Lung (tissue), 12 donors: Measurements from ENCODE around the gene ASPDH. TPM values are rescaled to one million over a fixed set of nuclear protein-coding genes. Genes with fewer than 3 reads are reported as not detected.

Experiments
- ATAC-seq: fragments of 200-7000 bp; cut with Tn5 transposase; one replicate; pipeline ENCODE4 v1.9.1; 2020; ENCODE audit warnings: moderate number of reproducible peaks; ENCODE audit not compliant: insufficient read depth, low FRiP score
- DNase-seq, 3 donors: peaks; one replicate each; pipeline ENCODE4 v3.0.0-alpha.2; 2013 to 2017
- H3K27ac ChIP-seq, 2 donors: one replicate each; pipeline ENCODE4 v1.5.1; 2013; ENCODE audit warnings: mild to moderate bottlenecking in 2 of 2, moderate library complexity in 2 of 2, control low read depth in 1 of 2, inconsistent platforms in 1 of 2, low read depth in 1 of 2, low read length in 1 of 2
- H3K27me3 ChIP-seq, 3 donors: one replicate each; pipeline ENCODE4 v1.5.1; 2013; ENCODE audit warnings: low read length in 2 of 3; ENCODE audit not compliant: control insufficient read depth in 3 of 3, insufficient read depth in 3 of 3
- H3K36me3 ChIP-seq, 4 donors: one replicate each; pipeline ENCODE4 v1.5.1; 2013; ENCODE audit warnings: low read length in 4 of 4, mild to moderate bottlenecking in 1 of 4, moderate library complexity in 1 of 4; ENCODE audit not compliant: control insufficient read depth in 4 of 4, insufficient read depth in 4 of 4
- H3K4me1 ChIP-seq, 5 donors: one replicate each; pipeline ENCODE4 v1.5.1; 2013; ENCODE audit warnings: low read length in 5 of 5, mild to moderate bottlenecking in 2 of 5, moderate library complexity in 1 of 5; ENCODE audit not compliant: control insufficient read depth in 5 of 5, insufficient read depth in 5 of 5
- H3K4me3 ChIP-seq: one replicate; pipeline ENCODE4 v1.5.1; 2013; ENCODE audit warnings: mild to moderate bottlenecking, control low read depth, moderate library complexity
- H3K9ac ChIP-seq, 2 donors: one replicate each; pipeline ENCODE4 v1.5.1; 2013; ENCODE audit warnings: low read length in 2 of 2, control low read depth in 1 of 2; ENCODE audit not compliant: insufficient read depth in 1 of 2
- H3K9me3 ChIP-seq, 4 donors: one replicate each; pipeline ENCODE4 v1.5.1; 2013; ENCODE audit warnings: low read length in 3 of 4, mild to moderate bottlenecking in 1 of 4, moderate library complexity in 1 of 4; ENCODE audit not compliant: control insufficient read depth in 4 of 4, insufficient read depth in 3 of 4
- WGBS, 2 donors: extraction: QIAGEN DNeasy Blood & Tissue Kit; methylation state at CpG; one replicate each; pipeline ENCODE4 v1.1.7; 2013; 5-methylcytosine and 5-hydroxymethylcytosine counted together
- polyA plus RNA-seq, 2 donors: library from polyadenylated mRNA; stranded (reverse); fragments of 200-250 nt; gene quantifications; one replicate each; pipeline ENCODE4 v1.2.1, GENCODE V29; 2013
- total RNA-seq, 2 donors: library from RNA; depleted of rRNA in 1 of 2; stranded (reverse); fragments of >200 nt in 1 of 2; gene quantifications; one replicate each; pipeline ENCODE4 v1.2.1, GENCODE V29; 2014 to 2021
- TF ChIP-seq, protein P1 (sequence below): IDR thresholded peaks from 2 replicates; pipeline ENCODE4 v1.5.1; 2012; ENCODE audit warnings: mild to moderate bottlenecking; ENCODE audit errors: control extremely low read depth, extremely low read depth
- donor health status: control.
- donor health status: control.
- donor health status: Bipolar disorder and iron deficiency.
- donor health status: healthy.
- donor health status: DM: yes; HTN: yes; CAD: no.

ASPDH gene
- total and polyA plus RNA-seq, 4 donors, result not detected

DNA sequence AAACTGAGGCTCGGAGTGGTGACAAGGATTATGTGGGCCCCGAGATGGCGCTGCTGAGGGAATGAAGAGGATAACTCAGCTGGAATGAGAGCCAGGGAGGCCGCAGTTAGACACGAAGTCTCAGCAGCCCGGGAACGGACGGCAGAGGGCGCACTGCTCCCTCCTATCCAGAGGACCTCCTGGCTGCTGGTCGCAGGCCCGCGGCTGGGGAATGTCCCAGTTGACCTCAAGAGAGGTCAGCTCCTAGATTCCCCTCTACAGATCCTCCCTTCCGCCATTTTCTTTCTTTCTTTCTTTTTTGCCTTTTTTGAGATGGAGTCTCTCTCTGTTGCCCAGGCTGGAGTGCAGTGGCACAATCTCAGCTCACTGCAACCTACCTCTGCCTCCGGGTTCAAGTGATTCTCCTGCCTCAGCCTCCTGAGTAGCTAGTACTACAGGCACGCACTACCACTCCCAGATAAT lies 24.1 kb upstream of the ASPDH start:
- H3K4me1 ChIP-seq, result peaks cover 0 to 1% (median 0%) of the 10 kb centered on the region in 5 donors
- ATAC-seq, result peak; percentile 47
- 18 to 19% methylated on average over 15 of the region's 15 CpGs for WGBS, 2 donors
- H3K9me3 ChIP-seq, result peaks cover 0 to 7% (median 0%) of the 10 kb centered on the region in 4 donors
- no peak overlapping the region for H3K27ac ChIP-seq
- no peak overlapping the region for H3K9ac ChIP-seq
- TF ChIP-seq, protein P1, sequence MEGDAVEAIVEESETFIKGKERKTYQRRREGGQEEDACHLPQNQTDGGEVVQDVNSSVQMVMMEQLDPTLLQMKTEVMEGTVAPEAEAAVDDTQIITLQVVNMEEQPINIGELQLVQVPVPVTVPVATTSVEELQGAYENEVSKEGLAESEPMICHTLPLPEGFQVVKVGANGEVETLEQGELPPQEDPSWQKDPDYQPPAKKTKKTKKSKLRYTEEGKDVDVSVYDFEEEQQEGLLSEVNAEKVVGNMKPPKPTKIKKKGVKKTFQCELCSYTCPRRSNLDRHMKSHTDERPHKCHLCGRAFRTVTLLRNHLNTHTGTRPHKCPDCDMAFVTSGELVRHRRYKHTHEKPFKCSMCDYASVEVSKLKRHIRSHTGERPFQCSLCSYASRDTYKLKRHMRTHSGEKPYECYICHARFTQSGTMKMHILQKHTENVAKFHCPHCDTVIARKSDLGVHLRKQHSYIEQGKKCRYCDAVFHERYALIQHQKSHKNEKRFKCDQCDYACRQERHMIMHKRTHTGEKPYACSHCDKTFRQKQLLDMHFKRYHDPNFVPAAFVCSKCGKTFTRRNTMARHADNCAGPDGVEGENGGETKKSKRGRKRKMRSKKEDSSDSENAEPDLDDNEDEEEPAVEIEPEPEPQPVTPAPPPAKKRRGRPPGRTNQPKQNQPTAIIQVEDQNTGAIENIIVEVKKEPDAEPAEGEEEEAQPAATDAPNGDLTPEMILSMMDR, result peak; percentile 55
- no peak overlapping the region for H3K4me3 ChIP-seq
- peak; percentile 69 to 78 (median 74) for DNase-seq
- no peaks in the 10 kb centered on the region for H3K27me3 ChIP-seq
- H3K36me3 ChIP-seq, result peaks cover 0 to 4% (median 1%) of the 10 kb centered on the region in 4 donors

DNA sequence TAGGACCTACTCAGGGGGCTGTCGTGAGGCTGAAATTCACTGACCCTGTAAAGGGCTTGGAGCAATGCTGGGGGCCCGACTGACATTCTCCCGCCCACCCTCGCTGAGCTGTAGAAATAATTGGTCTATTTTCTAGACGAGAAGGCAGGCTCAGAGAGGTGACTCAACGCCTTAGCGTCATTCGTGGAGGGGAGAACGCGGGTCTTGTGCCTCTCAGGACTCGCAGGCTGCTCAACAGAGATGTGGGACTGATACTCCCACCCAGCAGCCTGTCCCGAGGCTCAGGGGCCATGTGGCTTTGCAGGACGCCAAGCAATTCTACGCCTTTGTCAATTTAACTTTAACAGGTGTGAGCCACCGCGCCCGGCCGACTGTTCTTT lies 23.6 kb upstream of the ASPDH start:
- Histone ChIP-seq H3K9me3 (peaks cover 0 to 12% (median 2%) of the 10 kb centered on the region in 4 donors), H3K36me3 (peaks cover 0 to 4% (median 1%) of the 10 kb centered on the region in 4 donors), H3K9ac (no peak overlapping the region), H3K4me1 (peaks cover 0 to 1% (median 0%) of the 10 kb centered on the region in 5 donors), H3K27ac (no peak overlapping the region), H3K4me3 (no peak overlapping the region), H3K27me3 (no peaks in the 10 kb centered on the region)
- ATAC-seq, result no peak
- WGBS, 2 donors, result 73 to 76% methylated on average over 18 of the region's 18 CpGs
- no peak for DNase-seq
- TF ChIP-seq, protein P1, result no peak

DNA sequence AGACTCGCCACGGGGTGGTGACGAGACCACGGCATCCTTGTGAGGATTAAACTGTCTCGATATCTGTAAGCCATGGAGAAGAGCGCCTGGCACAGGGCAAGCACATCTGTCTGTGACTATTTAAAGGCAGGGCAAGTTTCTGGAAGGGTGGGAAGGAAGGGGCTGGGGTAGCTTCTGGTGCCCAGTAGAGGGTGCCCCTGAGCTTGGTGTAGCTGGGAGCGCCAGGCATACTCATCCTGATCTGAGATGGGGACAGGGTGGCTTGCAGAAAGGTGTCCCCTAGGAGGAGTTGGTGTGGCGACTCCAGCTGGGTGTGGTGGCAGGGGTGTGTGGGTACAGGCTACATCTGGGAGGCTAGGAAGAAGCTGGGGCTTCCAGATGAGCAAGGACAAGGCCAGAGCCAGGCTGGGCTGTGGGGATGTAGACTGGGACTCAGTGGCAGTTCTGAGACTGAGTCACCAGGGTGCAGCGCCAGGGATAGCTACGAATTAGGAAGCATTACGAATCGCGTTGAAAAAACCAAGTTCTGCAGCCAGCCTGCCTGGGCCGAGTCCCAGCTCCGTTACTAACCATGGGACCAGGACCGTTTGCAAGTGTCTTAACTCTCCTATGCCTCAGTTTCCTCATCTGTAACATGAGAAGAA lies 23.1 kb upstream of the ASPDH start:
- H3K9me3 ChIP-seq, result peaks cover 0 to 12% (median 4%) of the 10 kb centered on the region in 4 donors

More for the DNA sequence above, 23.1 kb upstream of the ASPDH start:
- ATAC-seq (no peak), DNase-seq (no peak)
- Histone ChIP-seq H3K27ac (no peak overlapping the region), H3K4me3 (no peak overlapping the region), H3K9ac (no peak overlapping the region), H3K27me3 (no peaks in the 10 kb centered on the region), H3K4me1 (peaks cover 0 to 1% (median 0%) of the 10 kb centered on the region in 5 donors), H3K36me3 (peaks cover 0 to 4% (median 1%) of the 10 kb centered on the region in 4 donors)
- WGBS, 2 donors, result 89 to 90% methylated on average over 16 of the region's 16 CpGs
- TF ChIP-seq, protein P1, result no peak
